ENCODE measurements around the gene PDE7B. TPM values are rescaled to one million over a fixed set of nuclear protein-coding genes. Genes with fewer than 3 reads are reported as not detected.

PDE7B gene
- total RNA-seq, 4 donors from 2014 or later, result 12.9 to 22.5 (median 16.4) TPM

DNA sequence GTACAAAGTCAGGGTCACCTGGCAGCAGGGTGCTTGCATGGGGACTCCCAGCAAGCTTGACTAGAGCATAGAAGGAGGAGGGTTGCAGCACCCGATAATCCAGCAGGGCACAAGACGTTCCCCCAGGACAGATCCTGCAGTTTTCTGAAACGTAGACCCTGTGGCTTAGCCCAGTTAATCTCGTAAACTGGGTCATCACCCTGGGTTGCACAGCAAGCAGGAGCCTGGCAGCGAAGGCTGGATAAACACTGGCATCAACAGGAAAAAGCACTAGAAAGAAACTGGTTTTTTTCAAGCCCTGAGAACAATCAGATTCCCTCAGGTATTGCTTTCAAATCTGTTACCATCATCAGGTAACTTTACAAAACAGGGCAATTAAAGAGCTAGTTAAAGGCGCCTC, 92.6 kb downstream of the PDE7B start:
- no peaks in the 10 kb centered on the region for H3K36me3 ChIP-seq
- H3K27me3 ChIP-seq, result no peaks in the 10 kb centered on the region
- peaks cover 0 to 7% (median 0%) of the 10 kb centered on the region in 4 donors for H3K4me1 ChIP-seq
- DNase-seq (ENCODE audit: low spot score in 2 of 2), result no peak
- H3K4me3 ChIP-seq, result no peak overlapping the region
- no peak overlapping the region for H3K27ac ChIP-seq
- no peak for TF ChIP-seq EP300 (IDR thresholded peaks at IDR 0.05)
- H3K9me3 ChIP-seq, result no peaks in the 10 kb centered on the region
- 77 to 88% methylated on average over 6 of the region's 6 CpGs for WGBS, 2 donors

- Histone ChIP-seq H3K9me3 (no peaks in the 10 kb centered on the region), H3K27me3 (no peaks in the 10 kb centered on the region), H3K4me3 (no peak overlapping the region), H3K36me3 (no peaks in the 10 kb centered on the region), H3K27ac (no peak overlapping the region), H3K4me1 (no peaks in the 10 kb centered on the region)
- WGBS, 2 donors, result 87 to 90% methylated on average over 3 of the region's 3 CpGs
- DNase-seq (ENCODE audit: low spot score in 2 of 2), result no peak
- TF ChIP-seq, protein P1, sequence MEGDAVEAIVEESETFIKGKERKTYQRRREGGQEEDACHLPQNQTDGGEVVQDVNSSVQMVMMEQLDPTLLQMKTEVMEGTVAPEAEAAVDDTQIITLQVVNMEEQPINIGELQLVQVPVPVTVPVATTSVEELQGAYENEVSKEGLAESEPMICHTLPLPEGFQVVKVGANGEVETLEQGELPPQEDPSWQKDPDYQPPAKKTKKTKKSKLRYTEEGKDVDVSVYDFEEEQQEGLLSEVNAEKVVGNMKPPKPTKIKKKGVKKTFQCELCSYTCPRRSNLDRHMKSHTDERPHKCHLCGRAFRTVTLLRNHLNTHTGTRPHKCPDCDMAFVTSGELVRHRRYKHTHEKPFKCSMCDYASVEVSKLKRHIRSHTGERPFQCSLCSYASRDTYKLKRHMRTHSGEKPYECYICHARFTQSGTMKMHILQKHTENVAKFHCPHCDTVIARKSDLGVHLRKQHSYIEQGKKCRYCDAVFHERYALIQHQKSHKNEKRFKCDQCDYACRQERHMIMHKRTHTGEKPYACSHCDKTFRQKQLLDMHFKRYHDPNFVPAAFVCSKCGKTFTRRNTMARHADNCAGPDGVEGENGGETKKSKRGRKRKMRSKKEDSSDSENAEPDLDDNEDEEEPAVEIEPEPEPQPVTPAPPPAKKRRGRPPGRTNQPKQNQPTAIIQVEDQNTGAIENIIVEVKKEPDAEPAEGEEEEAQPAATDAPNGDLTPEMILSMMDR (IDR thresholded peaks at IDR 0.05), result no peak
- TF ChIP-seq POLR2A (IDR thresholded peaks at IDR 0.05) (no peak), EP300 (IDR thresholded peaks at IDR 0.05) (no peak)
Observed at GRCh38 chr6:135946674-135947073, 95.2 kb downstream of the PDE7B start.

- WGBS, 2 donors, result 74 to 89% methylated on average over 7 of the region's 7 CpGs
- Histone ChIP-seq H3K36me3 (no peaks in the 10 kb centered on the region), H3K4me3 (no peak overlapping the region), H3K9me3 (no peaks in the 10 kb centered on the region), H3K4me1 (no peaks in the 10 kb centered on the region), H3K27me3 (no peaks in the 10 kb centered on the region), H3K27ac (no peak overlapping the region)
- TF ChIP-seq, protein P1 (IDR thresholded peaks at IDR 0.05), result no peak
- TF ChIP-seq POLR2A (IDR thresholded peaks at IDR 0.05), result no peak
- TF ChIP-seq EP300 (IDR thresholded peaks at IDR 0.05), result no peak
- DNase-seq (ENCODE audit: low spot score in 2 of 2), result no peak
Observed at GRCh38 chr6:135950669-135951068, 99.2 kb downstream of the PDE7B start.

- no peaks in the 10 kb centered on the region for H3K27me3 ChIP-seq
- no peaks in the 10 kb centered on the region for H3K36me3 ChIP-seq
- WGBS, 2 donors, result 93 to 96% methylated on average over 1 of the region's 1 CpG
- H3K9me3 ChIP-seq, result no peaks in the 10 kb centered on the region
- no peak for TF ChIP-seq EP300 (IDR thresholded peaks at IDR 0.05)
- TF ChIP-seq, protein P1 (IDR thresholded peaks at IDR 0.05), result no peak
- no peak for TF ChIP-seq POLR2A (IDR thresholded peaks at IDR 0.05)
- H3K4me1 ChIP-seq, result no peaks in the 10 kb centered on the region
- H3K4me3 ChIP-seq, result no peak overlapping the region
- DNase-seq (ENCODE audit: low spot score in 2 of 2), result no peak
- no peak overlapping the region for H3K27ac ChIP-seq
Observed at GRCh38 chr6:135951169-135951568, 99.7 kb downstream of the PDE7B start.

GRCh38 chr6:135953818-135954217, 102.3 kb downstream of the PDE7B start:
- TF ChIP-seq, protein P1 (IDR thresholded peaks at IDR 0.05), result no peak
- Histone ChIP-seq H3K27me3 (no peaks in the 10 kb centered on the region), H3K4me1 (no peaks in the 10 kb centered on the region), H3K36me3 (no peaks in the 10 kb centered on the region), H3K9me3 (no peaks in the 10 kb centered on the region), H3K4me3 (no peak overlapping the region), H3K27ac (no peak overlapping the region)
- no peak for DNase-seq (ENCODE audit: low spot score in 2 of 2)
- WGBS, 2 donors, result 73 to 87% methylated on average over 5 of the region's 5 CpGs

GRCh38 chr6:135955099-135955498, 103.6 kb downstream of the PDE7B start:
- H3K27me3 ChIP-seq, result no peaks in the 10 kb centered on the region
- no peaks in the 10 kb centered on the region for H3K36me3 ChIP-seq
- no peaks in the 10 kb centered on the region for H3K9me3 ChIP-seq
- TF ChIP-seq EP300 (IDR thresholded peaks at IDR 0.05) (no peak), POLR2A (IDR thresholded peaks at IDR 0.05) (no peak)
- TF ChIP-seq, protein P1 (IDR thresholded peaks at IDR 0.05), result no peak
- no peaks in the 10 kb centered on the region for H3K4me1 ChIP-seq
- no peak for DNase-seq (ENCODE audit: low spot score in 2 of 2)
- 79 to 89% methylated on average over 3 of the region's 3 CpGs for WGBS, 2 donors
- no peak overlapping the region for H3K4me3 ChIP-seq
- no peak overlapping the region for H3K27ac ChIP-seq

All from tibial nerve (tissue), 4 donors.